Gastrocnemius medialis (tissue), 4 donors: ENCODE measurements around the gene CYSLTR2. TPM values are rescaled to one million over a fixed set of nuclear protein-coding genes. Genes with fewer than 3 reads are reported as not detected.
A peak's percentile ranks its signal among the peaks of the same experiment; 100 is the strongest.

ENCODE experiments used
- ATAC-seq, 2 donors: fragments of 150-250 bp; one replicate each; pipeline ENCODE4 v1.9.1; 2016
- DNase-seq, 2 donors: peaks; one replicate each; pipeline ENCODE4 v3.0.0-alpha.2; 2019
- H3K27ac ChIP-seq, 4 donors: fragments of 200-600 bp; sonication (generic); 1 replicate in 1 of 4; 2 replicates in 3 of 4; pipeline ENCODE4 v1.5.1; 2016 to 2018; ENCODE audit warnings: mild to moderate bottlenecking in 2 of 4, moderate library complexity in 1 of 4
- H3K27me3 ChIP-seq, 3 donors: fragments of 200-600 bp; sonication (generic) in 2 of 3; 1 replicate in 1 of 3; 2 replicates in 2 of 3; pipeline versions ENCODE4 v1.5.1 to v1.6.0; 2016 to 2019; ENCODE audit warnings: mild to moderate bottlenecking in 1 of 3, moderate library complexity in 1 of 3
- H3K36me3 ChIP-seq, 2 donors: fragments of 200-600 bp; sonication (generic) in 1 of 2; one replicate each; pipeline ENCODE4 v1.5.1; 2017 to 2018
- H3K4me1 ChIP-seq, 2 donors: fragments of 200-600 bp; sonication (generic) in 1 of 2; one replicate each; pipeline ENCODE4 v1.5.1; 2016 to 2017; ENCODE audit warnings: mild to moderate bottlenecking in 2 of 2
- H3K4me3 ChIP-seq, 4 donors: fragments of 200-600 bp; sonication (generic) in 3 of 4; 1 replicate in 1 of 4; 2 replicates in 3 of 4; pipeline ENCODE4 v1.5.1; 2016 to 2019; ENCODE audit warnings: mild to moderate bottlenecking in 2 of 4
- H3K9me3 ChIP-seq, 3 donors: fragments of 200-600 bp; sonication (generic) in 2 of 3; 1 replicate in 1 of 3; 2 replicates in 2 of 3; pipeline ENCODE4 v1.5.1; 2016 to 2019
- CTCF ChIP-seq, 5 experiments: fragments of 450-650 bp in 3 of 5; fragments of 200-600 bp in 2 of 5; sonication (generic) in 2 of 5; IDR thresholded peaks in 4 of 5; conservative IDR thresholded peaks in 1 of 5; 1 replicate in 4 of 5; 2 replicates in 1 of 5; pipeline ENCODE4 v1.5.1; 2016 to 2019; ENCODE audit warnings: antibody characterized with exemption in 5 of 5, mild to moderate bottlenecking in 3 of 5, moderate library complexity in 3 of 5
- POLR2A ChIP-seq, 2 donors: fragments of 450-650 bp; IDR thresholded peaks; one replicate each; pipeline ENCODE4 v1.6.1; 2017; ENCODE audit warnings: antibody characterized with exemption in 2 of 2, mild to moderate bottlenecking in 2 of 2, moderate library complexity in 2 of 2
- in situ Hi-C, 4 donors: fragments of 200-750 bp; cut with MboI; loops; one replicate each; pipeline versions ENCODE4 v1.15.0 to v1.8.0; 2017; ENCODE audit warnings: low sequenced_read_pairs in 4 of 4
- intact Hi-C: fragments of 100-400 bp; cut with DNase I; formaldehyde crosslinking; loops from one replicate; pipeline ENCODE4 v1.15.1; 2023; ENCODE audit warnings: low total_unique reads
- total RNA-seq, 4 donors: library from RNA; depleted of rRNA; stranded (reverse); fragments of >200 nt; gene quantifications; one replicate each; pipeline versions ENCODE4 v1.1.0 to v1.2.3, GENCODE V29; 2016

CYSLTR2 gene
- total RNA-seq, 4 donors from 2014 or later: 0.09 to 0.10 TPM; not detected in 2

GRCh38 chr13:48729856-48730255, 76.1 kb downstream of the CYSLTR2 start:
- no peaks in the 10 kb centered on the region for H3K4me1 ChIP-seq
- H3K27me3 ChIP-seq: no peaks in the 10 kb centered on the region
- H3K27ac ChIP-seq: no peak overlapping the region
- H3K4me3 ChIP-seq: no peak overlapping the region
- ATAC-seq: no peak
- TF ChIP-seq POLR2A (IDR thresholded peaks at IDR 0.05) (no peak), CTCF (IDR thresholded peaks at IDR 0.05 in 4 of 5, conservative IDR thresholded peaks at IDR 0.05 in 1 of 5) (no peak)
- in situ Hi-C loops (no loop called here), intact Hi-C loops (no loop called here)
- H3K36me3 ChIP-seq: no peaks in the 10 kb centered on the region
- H3K9me3 ChIP-seq: no peaks in the 10 kb centered on the region
- no peak for DNase-seq

GRCh38 chr13:48731001-48731658, 77.4 kb downstream of the CYSLTR2 start:
- ATAC-seq: no peak
- H3K36me3 ChIP-seq: no peaks in the 10 kb centered on the region
- in situ Hi-C loops (no loop called here), intact Hi-C loops (no loop called here)
- H3K4me1 ChIP-seq: no peaks in the 10 kb centered on the region
- no peaks in the 10 kb centered on the region for H3K9me3 ChIP-seq
- no peak for DNase-seq
- H3K4me3 ChIP-seq: no peak overlapping the region
- TF ChIP-seq POLR2A (IDR thresholded peaks at IDR 0.05) (no peak), CTCF (IDR thresholded peaks at IDR 0.05 in 4 of 5, conservative IDR thresholded peaks at IDR 0.05 in 1 of 5) (no peak)
- H3K27ac ChIP-seq: no peak overlapping the region
- no peaks in the 10 kb centered on the region for H3K27me3 ChIP-seq

- Histone ChIP-seq H3K9me3 (no peaks in the 10 kb centered on the region), H3K27ac (no peak overlapping the region), H3K27me3 (no peaks in the 10 kb centered on the region), H3K36me3 (no peaks in the 10 kb centered on the region), H3K4me1 (no peaks in the 10 kb centered on the region), H3K4me3 (no peak overlapping the region)
- ATAC-seq: no peak
- no peak for DNase-seq
- in situ Hi-C loops (no loop called here), intact Hi-C loops (no loop called here)
- TF ChIP-seq CTCF (IDR thresholded peaks at IDR 0.05 in 4 of 5, conservative IDR thresholded peaks at IDR 0.05 in 1 of 5) (peak in 3 of 5 experiments; percentile 11 to 49 (median 34)), POLR2A (IDR thresholded peaks at IDR 0.05) (no peak)
Observed at GRCh38 chr13:48731957-48732569, 78.3 kb downstream of the CYSLTR2 start.

GRCh38 chr13:48733739-48734335, 80.1 kb downstream of the CYSLTR2 start:
- no peak overlapping the region for H3K27ac ChIP-seq
- ATAC-seq: no peak
- in situ Hi-C loops: no loop called here
- H3K9me3 ChIP-seq: no peaks in the 10 kb centered on the region
- no peaks in the 10 kb centered on the region for H3K27me3 ChIP-seq
- no peak for TF ChIP-seq CTCF (IDR thresholded peaks at IDR 0.05 in 4 of 5, conservative IDR thresholded peaks at IDR 0.05 in 1 of 5)
- no peak for TF ChIP-seq POLR2A (IDR thresholded peaks at IDR 0.05)
- no peaks in the 10 kb centered on the region for H3K36me3 ChIP-seq
- no peaks in the 10 kb centered on the region for H3K4me1 ChIP-seq
- H3K4me3 ChIP-seq: no peak overlapping the region
- intact Hi-C loops: no loop called here
- no peak for DNase-seq
